Measurements from ENCODE around the gene AFAP1L1.
"Not testable (repeated sequence)": the region's sequence is repeated elsewhere in the genome, so short reads cannot be mapped to it uniquely, and the experiment has no call there.

AFAP1L1 gene

GRCh38 chr5:149374303-149374702 is 102.6 kb downstream of the AFAP1L1 start:
- DNase-seq (ENCODE audit: low spot score) = no peak

- no peak for DNase-seq (ENCODE audit: low spot score)
Observed at GRCh38 chr5:149374801-149375200, 103.1 kb downstream of the AFAP1L1 start.

- DNase-seq (ENCODE audit: low spot score) = no peak
Observed at GRCh38 chr5:149375434-149375833, 103.8 kb downstream of the AFAP1L1 start.

GRCh38 chr5:149376104-149376503 is 104.4 kb downstream of the AFAP1L1 start:
- DNase-seq (ENCODE audit: low spot score) = no peak

GRCh38 chr5:149376711-149377447 is 105.2 kb downstream of the AFAP1L1 start:
- DNase-seq (ENCODE audit: low spot score) = no peak

- no peak for DNase-seq (ENCODE audit: low spot score)
Observed at GRCh38 chr5:149378241-149378820, 106.7 kb downstream of the AFAP1L1 start.

GRCh38 chr5:149379177-149379761 is 107.6 kb downstream of the AFAP1L1 start, which contains the start of gene IL17B:
IL17B (minus strand) TSS chr5:149379292; CDS start chr5:149379225, 67 bp downstream.
- DNase-seq (ENCODE audit: low spot score) = no peak

GRCh38 chr5:149379818-149380374 is 108.2 kb downstream of the AFAP1L1 start:
- no peak for DNase-seq (ENCODE audit: low spot score)

- DNase-seq (ENCODE audit: low spot score) = no peak
Observed at GRCh38 chr5:149380466-149381121, 108.9 kb downstream of the AFAP1L1 start.

- DNase-seq (ENCODE audit: low spot score) = no peak
Observed at GRCh38 chr5:149381261-149381985, 109.8 kb downstream of the AFAP1L1 start.

GRCh38 chr5:149381986-149382338 is 110.3 kb downstream of the AFAP1L1 start:
- DNase-seq (ENCODE audit: low spot score) = peak; percentile 65

- no peak for DNase-seq (ENCODE audit: low spot score)
Observed at GRCh38 chr5:149382517-149383220, 111.0 kb downstream of the AFAP1L1 start.

GRCh38 chr5:149383399-149383798 is 111.7 kb downstream of the AFAP1L1 start:
- no peak for DNase-seq (ENCODE audit: low spot score)

GRCh38 chr5:149386166-149386565 is 114.5 kb downstream of the AFAP1L1 start:
- DNase-seq (ENCODE audit: low spot score) = no peak

GRCh38 chr5:149387081-149387631 is 115.5 kb downstream of the AFAP1L1 start:
- DNase-seq (ENCODE audit: low spot score) = no peak

- no peak for DNase-seq (ENCODE audit: low spot score)
Observed at GRCh38 chr5:149387982-149388381, 116.3 kb downstream of the AFAP1L1 start.

GRCh38 chr5:149388498-149389190 is 117.0 kb downstream of the AFAP1L1 start:
- DNase-seq (ENCODE audit: low spot score) = no peak

- no peak for DNase-seq (ENCODE audit: low spot score)
Observed at GRCh38 chr5:149389552-149390495, 118.2 kb downstream of the AFAP1L1 start.

GRCh38 chr5:149391076-149391475 is 119.4 kb downstream of the AFAP1L1 start:
- not testable (repeated sequence) for DNase-seq (ENCODE audit: low spot score)

Data from SW480 (cell line).